Measurements from ENCODE around the gene MYOD1. TPM values are rescaled to one million over a fixed set of nuclear protein-coding genes. Genes with fewer than 3 reads are reported as not detected.

The MYOD1 gene
- total and polyA plus RNA-seq, 2 of the 13 experiments (the other 11 are each of a cell fraction or from before 2014, with no cell fraction given): not detected

- TF ChIP-seq STAT6 (CRISPR knock-in tag; IDR thresholded peaks at IDR 0.05; ENCODE audit: borderline replicate concordance) (no peak), ZNF619 (CRISPR knock-in tag; IDR thresholded peaks at IDR 0.05) (0 out of 2 replicates have a peak, but pooled peaks have one; percentile 32), GPBP1L1 (CRISPR knock-in tag; IDR thresholded peaks at IDR 0.05) (no peak), HOXA7 (CRISPR knock-in tag; IDR thresholded peaks at IDR 0.05) (no peak), REPIN1 (CRISPR knock-in tag; IDR thresholded peaks at IDR 0.05; ENCODE audit: borderline replicate concordance, low read depth) (peak; percentile 75; the same call in 1 of the 2 replicates), TARDBP (CRISPR knock-in tag; IDR thresholded peaks at IDR 0.05) (no peak), SMAD3 (CRISPR knock-in tag; IDR thresholded peaks at IDR 0.05) (0 out of 2 replicates have a peak, but pooled peaks have one; percentile 49), ZNF761 (CRISPR knock-in tag; conservative IDR thresholded peaks at IDR 0.05) (no peak), ZFP36L1 (CRISPR knock-in tag; IDR thresholded peaks at IDR 0.05) (no peak), ZNF318 (CRISPR knock-in tag; IDR thresholded peaks at IDR 0.05) (0 out of 2 replicates have a peak, but pooled peaks have one; percentile 35), ZNF234 (CRISPR knock-in tag; conservative IDR thresholded peaks at IDR 0.05) (no peak), MIER2 (CRISPR knock-in tag; IDR thresholded peaks at IDR 0.05) (peak; percentile 84), ZFP62 (CRISPR knock-in tag; IDR thresholded peaks at IDR 0.05) (no peak), PITX1 (CRISPR knock-in tag; IDR thresholded peaks at IDR 0.05) (peak; percentile 51; the same call in 1 of the 2 replicates)
Observed at GRCh38 chr11:17730608-17731462, 11.5 kb downstream of the MYOD1 start (continued).
